Astrocyte (in vitro differentiated cells and primary cell): Measurements from ENCODE around the gene LSG1. TPM values are rescaled to one million over a fixed set of nuclear protein-coding genes. Genes with fewer than 3 reads are reported as not detected.

Experiments
- DNase-seq: peaks from one replicate; pipeline ENCODE4 v3.0.0-alpha.2; 2010; ENCODE audit warnings: low read depth
- FAIRE-seq: peaks from 2 replicates; lab custom pipeline; 2011; peaks lifted over from hg19 to GRCh38; lab: Jason Lieb, UNC
- H2AFZ ChIP-seq: 2 replicates; pipeline ENCODE4 v1.6.0; 2012; ENCODE audit warnings: low read depth, low read length, inconsistent platforms
- H3K27ac ChIP-seq: 2 replicates; pipeline ENCODE4 v1.5.1; 2011; ENCODE audit warnings: low read depth, low read length, inconsistent platforms
- H3K27me3 ChIP-seq: 2 replicates; pipeline ENCODE4 v1.6.0; 2011; ENCODE audit warnings: low read length, inconsistent platforms; ENCODE audit not compliant: insufficient read depth
- H3K36me3 ChIP-seq: 2 replicates; pipeline ENCODE4 v1.5.1; 2011; ENCODE audit warnings: low read length, inconsistent platforms; ENCODE audit not compliant: insufficient read depth
- H3K4me1 ChIP-seq: 2 replicates; pipeline ENCODE4 v1.5.1; 2011; ENCODE audit warnings: low read length, inconsistent platforms; ENCODE audit not compliant: insufficient read depth
- H3K4me2 ChIP-seq: 2 replicates; pipeline ENCODE4 v1.6.0; 2012; ENCODE audit warnings: low read length, inconsistent platforms
- H3K4me3 ChIP-seq: 2 replicates; pipeline ENCODE4 v1.5.1; 2011; ENCODE audit warnings: low read depth, mild to moderate bottlenecking, low read length, inconsistent platforms; ENCODE audit not compliant: insufficient read depth
- H3K79me2 ChIP-seq: 2 replicates; pipeline ENCODE4 v1.6.0; 2012; ENCODE audit warnings: mild to moderate bottlenecking, low read length, inconsistent platforms; ENCODE audit not compliant: insufficient read depth
- H3K9ac ChIP-seq: 2 replicates; pipeline ENCODE4 v1.6.0; 2012; ENCODE audit warnings: mild to moderate bottlenecking, low read length, inconsistent platforms
- H3K9me3 ChIP-seq: 2 replicates; pipeline ENCODE4 v1.5.1; 2012; ENCODE audit warnings: low read depth, mild to moderate bottlenecking, low read length, inconsistent platforms; ENCODE audit not compliant: insufficient read depth
- H4K20me1 ChIP-seq: 2 replicates; pipeline ENCODE4 v1.6.0; 2012; ENCODE audit warnings: low read length, inconsistent platforms; ENCODE audit not compliant: insufficient read depth
- H3K27ac Mint-ChIP-seq: one replicate; pipeline ENCODE4 v1.8.0; 2021; ENCODE audit warnings: mild to moderate bottlenecking, mixed read lengths; ENCODE audit not compliant: unreplicated experiment
- H3K27me3 Mint-ChIP-seq: one replicate; pipeline ENCODE4 v1.8.0; 2021; ENCODE audit warnings: low read depth, mixed read lengths; ENCODE audit not compliant: unreplicated experiment
- H3K36me3 Mint-ChIP-seq: one replicate; pipeline ENCODE4 v1.8.0; 2021; ENCODE audit warnings: low read depth, mixed read lengths; ENCODE audit not compliant: unreplicated experiment
- H3K4me1 Mint-ChIP-seq: one replicate; pipeline ENCODE4 v1.8.0; 2021; ENCODE audit warnings: low read depth, mixed read lengths; ENCODE audit not compliant: unreplicated experiment
- H3K4me3 Mint-ChIP-seq: one replicate; pipeline ENCODE4 v1.8.0; 2021; ENCODE audit warnings: mild to moderate bottlenecking, moderate library complexity, mixed read lengths; ENCODE audit not compliant: unreplicated experiment
- H3K9me3 Mint-ChIP-seq: one replicate; pipeline ENCODE4 v1.8.0; 2021; ENCODE audit warnings: mild to moderate bottlenecking, mixed read lengths; ENCODE audit not compliant: unreplicated experiment
- CTCF ChIP-seq: IDR thresholded peaks from 2 replicates; pipeline ENCODE4 v1.5.1; 2011; ENCODE audit warnings: low read depth, mild to moderate bottlenecking, inconsistent platforms, low read length, moderate library complexity; ENCODE audit not compliant: insufficient read depth
- EZH2 ChIP-seq: IDR thresholded peaks from 2 replicates; pipeline ENCODE4 v1.6.1; 2012; ENCODE audit warnings: mild to moderate bottlenecking, low read length, inconsistent platforms; ENCODE audit not compliant: insufficient read depth
- total RNA-seq: library from RNA; stranded (reverse); gene quantifications from 2 replicates; pipeline ENCODE4 v1.2.1, GENCODE V29; 2021

Gene LSG1
- total RNA-seq, 1 donor from 2014 or later: 38.4 TPM

- H3K27ac ChIP-seq: no peak overlapping the region
- no peak overlapping the region for H3K4me2 ChIP-seq
- H3K27me3 Mint-ChIP-seq: peaks cover 9% of the 10 kb centered on the region
- no peaks in the 10 kb centered on the region for H3K79me2 ChIP-seq
- H3K9ac ChIP-seq: no peak overlapping the region
- H3K4me3 ChIP-seq: no peak overlapping the region
- no peaks in the 10 kb centered on the region for H3K27me3 ChIP-seq
- H3K36me3 Mint-ChIP-seq: peaks cover 12% of the 10 kb centered on the region
- H3K36me3 ChIP-seq: peaks cover 3% of the 10 kb centered on the region
- no peaks in the 10 kb centered on the region for H3K4me1 ChIP-seq
- TF ChIP-seq EZH2 (no peak), CTCF (no peak)
- no peak overlapping the region for H3K4me3 Mint-ChIP-seq
- H3K9me3 ChIP-seq: no peaks in the 10 kb centered on the region
- DNase-seq: no peak
- no peaks in the 10 kb centered on the region for H4K20me1 ChIP-seq
- no peak overlapping the region for H3K27ac Mint-ChIP-seq
- no peaks in the 10 kb centered on the region for H3K9me3 Mint-ChIP-seq
- H3K4me1 Mint-ChIP-seq: no peaks in the 10 kb centered on the region
- no peak overlapping the region for H2AFZ ChIP-seq
- no peak for FAIRE-seq
Measured at GRCh38 chr3:194610689-194611088, 61.3 kb downstream of the LSG1 start.

- Histone ChIP-seq H3K9ac (no peak overlapping the region), H3K9me3 (no peaks in the 10 kb centered on the region), H2AFZ (no peak overlapping the region), H4K20me1 (no peaks in the 10 kb centered on the region), H3K4me3 (no peak overlapping the region), H3K27me3 (no peaks in the 10 kb centered on the region), H3K4me1 (no peaks in the 10 kb centered on the region), H3K36me3 (no peaks in the 10 kb centered on the region), H3K79me2 (no peaks in the 10 kb centered on the region), H3K4me2 (no peak overlapping the region), H3K27ac (no peak overlapping the region)
- no peak overlapping the region for H3K27ac Mint-ChIP-seq
- peaks cover 9% of the 10 kb centered on the region for H3K27me3 Mint-ChIP-seq
- no peak overlapping the region for H3K4me3 Mint-ChIP-seq
- peaks cover 14% of the 10 kb centered on the region for H3K36me3 Mint-ChIP-seq
- no peaks in the 10 kb centered on the region for H3K4me1 Mint-ChIP-seq
- no peak for TF ChIP-seq EZH2
- no peak for TF ChIP-seq CTCF
- H3K9me3 Mint-ChIP-seq: no peaks in the 10 kb centered on the region
- FAIRE-seq: no peak
- no peak for DNase-seq
Measured at GRCh38 chr3:194609601-194610000, 62.4 kb downstream of the LSG1 start.

- DNase-seq: no peak
- Mint-ChIP-seq H3K27ac (no peak overlapping the region), H3K4me3 (no peak overlapping the region), H3K36me3 (peaks cover 19% of the 10 kb centered on the region), H3K27me3 (peaks cover 9% of the 10 kb centered on the region), H3K9me3 (no peaks in the 10 kb centered on the region), H3K4me1 (no peaks in the 10 kb centered on the region)
- Histone ChIP-seq H3K9me3 (no peaks in the 10 kb centered on the region), H3K36me3 (no peaks in the 10 kb centered on the region), H3K9ac (no peak overlapping the region), H2AFZ (no peak overlapping the region), H3K4me1 (no peaks in the 10 kb centered on the region), H3K4me3 (no peak overlapping the region), H3K79me2 (no peaks in the 10 kb centered on the region), H4K20me1 (no peaks in the 10 kb centered on the region), H3K4me2 (no peak overlapping the region), H3K27ac (no peak overlapping the region), H3K27me3 (no peaks in the 10 kb centered on the region)
- TF ChIP-seq CTCF: no peak
- TF ChIP-seq EZH2: no peak
- no peak for FAIRE-seq
Measured at GRCh38 chr3:194608981-194609380, 63.0 kb downstream of the LSG1 start.
